Fibroblast of upper back skin (primary cell): ENCODE measurements around the gene RPP21.

Source experiments
- DNase-seq: peaks from one replicate; pipeline ENCODE4 v3.0.0-alpha.2; 2013

The RPP21 gene

GRCh38 chr6:30391240-30391639 is 46.3 kb downstream of the RPP21 start:
- no peak for DNase-seq

GRCh38 chr6:30394139-30394538 is 49.2 kb downstream of the RPP21 start:
- no peak for DNase-seq
